T-helper 2 cell treated with Interferon-gamma antibody and Interleukin-4, amounts not matched to agents 5 μg/mL and 100 μg/mL, for 36 hours (primary cell): Measurements from ENCODE around the gene SLBP.

Experiments used
- DNase-seq: peaks from one replicate; pipeline ENCODE4 v3.0.0; 2021; ENCODE audit warnings: low spot score
- H3K27ac Mint-ChIP-seq: one replicate; pipeline ENCODE4 v1.8.0; 2021; ENCODE audit warnings: mild to moderate bottlenecking, mixed read lengths
- H3K27me3 Mint-ChIP-seq: one replicate; pipeline ENCODE4 v1.8.0; 2021; ENCODE audit warnings: low read depth, mixed read lengths
- H3K36me3 Mint-ChIP-seq: one replicate; pipeline ENCODE4 v1.8.0; 2021; ENCODE audit warnings: low read depth, mixed read lengths
- H3K4me1 Mint-ChIP-seq: one replicate; pipeline ENCODE4 v1.8.0; 2021; ENCODE audit warnings: low read depth, mixed read lengths
- H3K4me3 Mint-ChIP-seq: one replicate; pipeline ENCODE4 v1.8.0; 2022; ENCODE audit warnings: mild to moderate bottlenecking, moderate library complexity, mixed read lengths
- H3K9me3 Mint-ChIP-seq: one replicate; pipeline ENCODE4 v1.8.0; 2021; ENCODE audit warnings: mixed read lengths

The SLBP gene

GRCh38 chr4:1712216-1713002 lies at the start of gene SLBP:
TSS of gene SLBP (minus strand) at chr4:1712319. CDS start at chr4:1712188, 131 bp downstream.
- DNase-seq, result peak; percentile 99
- peaks cover 62% of the 10 kb centered on the region for H3K36me3 Mint-ChIP-seq
- peak within 1 kb of the TSS; percentile 100 for H3K4me3 Mint-ChIP-seq
- no peaks in the 10 kb centered on the region for H3K27me3 Mint-ChIP-seq
- H3K9me3 Mint-ChIP-seq, result no peaks in the 10 kb centered on the region
- H3K27ac Mint-ChIP-seq, result peak within 1 kb of the TSS; percentile 97
- peaks cover 47% of the 10 kb centered on the region for H3K4me1 Mint-ChIP-seq

- no peak for DNase-seq
- no peak overlapping the region for H3K4me3 Mint-ChIP-seq
- H3K27me3 Mint-ChIP-seq, result peaks cover 26% of the 10 kb centered on the region
- no peak overlapping the region for H3K27ac Mint-ChIP-seq
- H3K4me1 Mint-ChIP-seq, result peaks cover 2% of the 10 kb centered on the region
- H3K36me3 Mint-ChIP-seq, result no peaks in the 10 kb centered on the region
- no peaks in the 10 kb centered on the region for H3K9me3 Mint-ChIP-seq
Observed at GRCh38 chr4:1761130-1761689, 49.1 kb upstream of the SLBP start.

- peaks cover 2% of the 10 kb centered on the region for H3K4me1 Mint-ChIP-seq
- H3K27ac Mint-ChIP-seq, result no peak overlapping the region
- H3K27me3 Mint-ChIP-seq, result peaks cover 24% of the 10 kb centered on the region
- DNase-seq, result no peak
- H3K9me3 Mint-ChIP-seq, result no peaks in the 10 kb centered on the region
- H3K36me3 Mint-ChIP-seq, result no peaks in the 10 kb centered on the region
- H3K4me3 Mint-ChIP-seq, result no peak overlapping the region
Observed at GRCh38 chr4:1760521-1761071, 48.5 kb upstream of the SLBP start.

- Mint-ChIP-seq H3K4me1 (peaks cover 2% of the 10 kb centered on the region), H3K27me3 (peaks cover 16% of the 10 kb centered on the region), H3K36me3 (no peaks in the 10 kb centered on the region), H3K9me3 (no peaks in the 10 kb centered on the region), H3K4me3 (no peak overlapping the region), H3K27ac (no peak overlapping the region)
- DNase-seq, result no peak
Observed at GRCh38 chr4:1759818-1760223, 47.7 kb upstream of the SLBP start.

GRCh38 chr4:1759170-1759817 lies 47.2 kb upstream of the SLBP start:
- no peak for DNase-seq
- Mint-ChIP-seq H3K4me1 (peaks cover 2% of the 10 kb centered on the region), H3K27ac (no peak overlapping the region), H3K27me3 (peaks cover 13% of the 10 kb centered on the region), H3K36me3 (no peaks in the 10 kb centered on the region), H3K9me3 (no peaks in the 10 kb centered on the region), H3K4me3 (no peak overlapping the region)

- Mint-ChIP-seq H3K27me3 (peaks cover 8% of the 10 kb centered on the region), H3K4me3 (no peak overlapping the region), H3K4me1 (peaks cover 2% of the 10 kb centered on the region), H3K9me3 (no peaks in the 10 kb centered on the region), H3K27ac (no peak overlapping the region), H3K36me3 (no peaks in the 10 kb centered on the region)
- no peak for DNase-seq
Observed at GRCh38 chr4:1758306-1759121, 46.4 kb upstream of the SLBP start.

- Mint-ChIP-seq H3K4me1 (peaks cover 2% of the 10 kb centered on the region), H3K9me3 (no peaks in the 10 kb centered on the region), H3K36me3 (no peaks in the 10 kb centered on the region), H3K4me3 (no peak overlapping the region), H3K27ac (no peak overlapping the region), H3K27me3 (peaks cover 5% of the 10 kb centered on the region)
- DNase-seq, result no peak
Observed at GRCh38 chr4:1757836-1758235, 45.7 kb upstream of the SLBP start.

GRCh38 chr4:1756893-1757779 lies 45.0 kb upstream of the SLBP start:
- H3K4me1 Mint-ChIP-seq, result peaks cover 2% of the 10 kb centered on the region
- no peak for DNase-seq
- H3K4me3 Mint-ChIP-seq, result no peak overlapping the region
- H3K36me3 Mint-ChIP-seq, result no peaks in the 10 kb centered on the region
- H3K27me3 Mint-ChIP-seq, result peaks cover 2% of the 10 kb centered on the region
- H3K9me3 Mint-ChIP-seq, result no peaks in the 10 kb centered on the region
- H3K27ac Mint-ChIP-seq, result no peak overlapping the region

GRCh38 chr4:1756079-1756478 lies 44.0 kb upstream of the SLBP start:
- H3K27ac Mint-ChIP-seq, result no peak overlapping the region
- no peak overlapping the region for H3K4me3 Mint-ChIP-seq
- peaks cover 2% of the 10 kb centered on the region for H3K4me1 Mint-ChIP-seq
- no peak for DNase-seq
- no peaks in the 10 kb centered on the region for H3K36me3 Mint-ChIP-seq
- no peaks in the 10 kb centered on the region for H3K27me3 Mint-ChIP-seq
- H3K9me3 Mint-ChIP-seq, result no peaks in the 10 kb centered on the region

GRCh38 chr4:1755297-1755696 lies 43.2 kb upstream of the SLBP start:
- H3K36me3 Mint-ChIP-seq, result no peaks in the 10 kb centered on the region
- H3K27me3 Mint-ChIP-seq, result no peaks in the 10 kb centered on the region
- H3K4me3 Mint-ChIP-seq, result no peak overlapping the region
- no peak for DNase-seq
- H3K27ac Mint-ChIP-seq, result no peak overlapping the region
- no peaks in the 10 kb centered on the region for H3K9me3 Mint-ChIP-seq
- H3K4me1 Mint-ChIP-seq, result peaks cover 2% of the 10 kb centered on the region

- DNase-seq, result no peak
- H3K4me3 Mint-ChIP-seq, result no peak overlapping the region
- no peaks in the 10 kb centered on the region for H3K9me3 Mint-ChIP-seq
- H3K4me1 Mint-ChIP-seq, result no peaks in the 10 kb centered on the region
- H3K36me3 Mint-ChIP-seq, result no peaks in the 10 kb centered on the region
- H3K27ac Mint-ChIP-seq, result no peak overlapping the region
- H3K27me3 Mint-ChIP-seq, result no peaks in the 10 kb centered on the region
Observed at GRCh38 chr4:1754336-1754735, 42.2 kb upstream of the SLBP start.

- no peak for DNase-seq
- Mint-ChIP-seq H3K36me3 (no peaks in the 10 kb centered on the region), H3K9me3 (no peaks in the 10 kb centered on the region), H3K4me3 (no peak overlapping the region), H3K4me1 (no peaks in the 10 kb centered on the region), H3K27me3 (no peaks in the 10 kb centered on the region), H3K27ac (no peak overlapping the region)
Observed at GRCh38 chr4:1753697-1754311, 41.7 kb upstream of the SLBP start.
